Spleen (tissue), 7 donors: Measurements from ENCODE around the gene NCAPG2.

ENCODE experiments used
- POLR2A ChIP-seq, 3 donors: fragments of 450-650 bp; IDR thresholded peaks; one replicate each; pipeline ENCODE4 v1.5.1; 2017; ENCODE audit warnings: antibody characterized with exemption in 3 of 3, mild to moderate bottlenecking in 1 of 3
- POLR2AphosphoS5 ChIP-seq, 3 donors: sonication (generic); formaldehyde crosslinking; IDR thresholded peaks; one replicate each; pipeline ENCODE4 v1.5.1; 2017; ENCODE audit warnings: antibody characterized with exemption in 3 of 3
- TF ChIP-seq, protein P1 (sequence below), 11 experiments: fragments of 200-600 bp in 7 of 11; fragments of 450-650 bp in 4 of 11; sonication (generic) in 4 of 11; IDR thresholded peaks in 8 of 11; conservative IDR thresholded peaks in 3 of 11; 1 replicate in 7 of 11; 2 replicates in 4 of 11; pipeline versions ENCODE4 v1.4.0 to v1.8.0; 2016 to 2021; ENCODE audit warnings: antibody characterized with exemption in 11 of 11, inconsistent platforms in 4 of 11, mild to moderate bottlenecking in 1 of 11
- donor health status: DM: no; HTN: no; CAD: no; lungs with moderate emphysema.
- donor health status: DM: no; HTN: no; CAD: no.
- donor health status: DM: no; HTN: no; CAD: no.

GRCh38 chr7:158648168-158648567, 56.4 kb downstream of the NCAPG2 start:
- TF ChIP-seq, protein P1, sequence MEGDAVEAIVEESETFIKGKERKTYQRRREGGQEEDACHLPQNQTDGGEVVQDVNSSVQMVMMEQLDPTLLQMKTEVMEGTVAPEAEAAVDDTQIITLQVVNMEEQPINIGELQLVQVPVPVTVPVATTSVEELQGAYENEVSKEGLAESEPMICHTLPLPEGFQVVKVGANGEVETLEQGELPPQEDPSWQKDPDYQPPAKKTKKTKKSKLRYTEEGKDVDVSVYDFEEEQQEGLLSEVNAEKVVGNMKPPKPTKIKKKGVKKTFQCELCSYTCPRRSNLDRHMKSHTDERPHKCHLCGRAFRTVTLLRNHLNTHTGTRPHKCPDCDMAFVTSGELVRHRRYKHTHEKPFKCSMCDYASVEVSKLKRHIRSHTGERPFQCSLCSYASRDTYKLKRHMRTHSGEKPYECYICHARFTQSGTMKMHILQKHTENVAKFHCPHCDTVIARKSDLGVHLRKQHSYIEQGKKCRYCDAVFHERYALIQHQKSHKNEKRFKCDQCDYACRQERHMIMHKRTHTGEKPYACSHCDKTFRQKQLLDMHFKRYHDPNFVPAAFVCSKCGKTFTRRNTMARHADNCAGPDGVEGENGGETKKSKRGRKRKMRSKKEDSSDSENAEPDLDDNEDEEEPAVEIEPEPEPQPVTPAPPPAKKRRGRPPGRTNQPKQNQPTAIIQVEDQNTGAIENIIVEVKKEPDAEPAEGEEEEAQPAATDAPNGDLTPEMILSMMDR (IDR thresholded peaks at IDR 0.05 in 8 of 11, conservative IDR thresholded peaks at IDR 0.05 in 3 of 11): no peak
- no peak for TF ChIP-seq POLR2AphosphoS5 (IDR thresholded peaks at IDR 0.05)
- no peak for TF ChIP-seq POLR2A (IDR thresholded peaks at IDR 0.05)
